Measurements from ENCODE around the gene DNASE1L1. TPM values are rescaled to one million over a fixed set of nuclear protein-coding genes. Genes with fewer than 3 reads are reported as not detected.

Gene DNASE1L1
- polyA plus RNA-seq, 3 donors = 26.2 to 64.5 (median 27.2) TPM

DNA sequence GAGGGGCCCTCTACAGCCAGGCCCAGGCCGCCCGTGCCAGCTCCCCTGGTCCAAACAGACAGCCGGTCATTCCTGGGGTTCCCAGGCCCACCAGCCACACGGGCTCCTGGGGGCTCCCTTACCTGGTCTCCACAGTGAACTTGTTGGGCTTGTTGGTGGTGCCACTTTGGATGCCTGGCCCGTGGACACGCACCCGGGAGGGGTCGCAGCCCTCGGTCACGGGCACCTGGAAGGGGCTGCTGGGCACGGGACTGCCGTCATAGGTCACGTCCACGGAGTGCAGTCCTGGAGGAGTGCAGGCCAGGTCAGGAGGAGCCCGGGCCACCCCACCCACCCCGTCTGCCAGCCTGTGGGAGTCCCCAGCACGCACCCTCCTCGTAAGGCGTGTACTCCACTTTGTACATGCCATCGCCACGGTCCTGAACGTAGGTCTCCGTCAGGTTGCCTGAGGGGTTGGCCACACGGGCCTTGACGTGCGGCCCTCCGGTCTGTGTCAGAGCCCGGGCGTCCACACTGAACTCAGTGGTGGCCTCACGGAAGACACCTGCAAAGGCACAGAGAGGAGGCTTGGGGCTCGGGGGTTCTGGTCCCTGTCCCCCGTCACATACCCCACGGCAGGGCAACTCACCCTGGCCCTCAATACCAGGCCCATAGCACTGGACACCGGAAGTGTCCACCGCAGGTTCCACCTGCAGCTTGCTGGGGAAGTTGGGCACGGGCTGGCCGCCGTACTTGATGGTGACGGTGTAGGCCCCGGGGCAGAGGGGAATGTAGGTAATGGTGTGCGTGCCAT lies 49.5 kb downstream of the DNASE1L1 start:
- 98% methylated on average over 11 of the region's 41 CpGs for WGBS (ENCODE audit: insufficient coverage)
- no peak for DNase-seq
- peaks cover 0 to under 1% (median 0%) of the 10 kb centered on the region in 7 donors for H3K9me3 Mint-ChIP-seq
- TF ChIP-seq, protein P1, sequence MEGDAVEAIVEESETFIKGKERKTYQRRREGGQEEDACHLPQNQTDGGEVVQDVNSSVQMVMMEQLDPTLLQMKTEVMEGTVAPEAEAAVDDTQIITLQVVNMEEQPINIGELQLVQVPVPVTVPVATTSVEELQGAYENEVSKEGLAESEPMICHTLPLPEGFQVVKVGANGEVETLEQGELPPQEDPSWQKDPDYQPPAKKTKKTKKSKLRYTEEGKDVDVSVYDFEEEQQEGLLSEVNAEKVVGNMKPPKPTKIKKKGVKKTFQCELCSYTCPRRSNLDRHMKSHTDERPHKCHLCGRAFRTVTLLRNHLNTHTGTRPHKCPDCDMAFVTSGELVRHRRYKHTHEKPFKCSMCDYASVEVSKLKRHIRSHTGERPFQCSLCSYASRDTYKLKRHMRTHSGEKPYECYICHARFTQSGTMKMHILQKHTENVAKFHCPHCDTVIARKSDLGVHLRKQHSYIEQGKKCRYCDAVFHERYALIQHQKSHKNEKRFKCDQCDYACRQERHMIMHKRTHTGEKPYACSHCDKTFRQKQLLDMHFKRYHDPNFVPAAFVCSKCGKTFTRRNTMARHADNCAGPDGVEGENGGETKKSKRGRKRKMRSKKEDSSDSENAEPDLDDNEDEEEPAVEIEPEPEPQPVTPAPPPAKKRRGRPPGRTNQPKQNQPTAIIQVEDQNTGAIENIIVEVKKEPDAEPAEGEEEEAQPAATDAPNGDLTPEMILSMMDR (IDR thresholded peaks at IDR 0.05) = no peak
- Histone ChIP-seq H3K4me2 (replicated peaks; ENCODE audit: extremely low read depth, low read length, poor library complexity, severe bottlenecking) (no peak overlapping the region), H2AFZ (ENCODE audit: insufficient read depth, low read depth, low read length, poor library complexity, severe bottlenecking) (no peak overlapping the region), H3K4me3 (replicated peaks in 1 of 3; ENCODE audit: low read depth in 2 of 3, low read length in 3 of 3) (no peak overlapping the region), H4K20me1 (ENCODE audit: insufficient read depth, low read length) (peaks cover 99% of the 10 kb centered on the region), H3K9me3 (replicated peaks in 1 of 2; ENCODE audit: control insufficient read depth in 1 of 2, insufficient read depth in 1 of 2, low read length in 2 of 2) (no peaks in the 10 kb centered on the region), H3K79me2 (ENCODE audit: insufficient read depth, low read length) (peaks cover 91% of the 10 kb centered on the region), H3K4me1 (ENCODE audit: control insufficient read depth in 1 of 2, insufficient read depth in 2 of 2, low read length in 2 of 2) (no peaks in the 10 kb centered on the region), H3K27me3 (ENCODE audit: control insufficient read depth in 2 of 2, insufficient read depth in 2 of 2, low read length in 2 of 2) (no peaks in the 10 kb centered on the region), H3K36me3 (replicated peaks in 1 of 2; ENCODE audit: control insufficient read depth in 1 of 2, insufficient read depth in 2 of 2, low read length in 2 of 2) (peaks cover 94 to 96% of the 10 kb centered on the region in 2 donors), H3K27ac (ENCODE audit: low read depth in 1 of 2, low read length in 2 of 2) (no peak overlapping the region), H3K9ac (ENCODE audit: insufficient read depth, low read length, poor library complexity, severe bottlenecking) (no peak overlapping the region)
- intact Hi-C loops (cut with micrococcal nuclease) = no loop called here
- peaks cover 49 to 91% of the 10 kb centered on the region in 2 donors for H3K36me3 Mint-ChIP-seq
- H3K27me3 Mint-ChIP-seq (ENCODE audit: low read depth in 3 of 3) = peaks cover 0 to 3% (median 0%) of the 10 kb centered on the region in 3 donors
- H3K27ac Mint-ChIP-seq = peak overlapping the region in 1 of 7 donors; percentile 38
- peaks cover 3% of the 10 kb centered on the region for H3K4me1 Mint-ChIP-seq
- H3K4me3 Mint-ChIP-seq = no peak overlapping the region

DNA sequence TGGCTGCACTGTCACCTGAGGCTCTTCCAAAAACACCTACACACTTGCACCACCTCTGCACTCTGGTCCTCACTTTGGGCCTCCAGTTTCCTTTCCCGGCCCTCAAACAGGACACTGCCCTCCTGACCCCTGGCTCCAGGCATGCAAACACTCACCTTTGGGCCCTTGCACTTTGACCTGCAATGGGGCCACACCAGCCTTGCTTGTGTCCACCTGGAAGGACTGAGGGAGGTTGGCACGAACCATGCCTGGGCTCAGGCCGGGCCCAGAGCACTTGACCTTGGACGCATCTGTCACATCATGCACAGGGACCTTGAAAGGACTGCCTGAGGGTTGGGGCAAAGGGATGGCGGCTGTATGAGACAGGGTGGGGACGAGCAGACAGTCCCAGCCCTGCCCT lies 50.2 kb downstream of the DNASE1L1 start:
- no peak overlapping the region for H3K4me2 ChIP-seq (replicated peaks; ENCODE audit: extremely low read depth, low read length, poor library complexity, severe bottlenecking)
- no peak overlapping the region for H3K4me3 Mint-ChIP-seq
- H3K9ac ChIP-seq (ENCODE audit: insufficient read depth, low read length, poor library complexity, severe bottlenecking) = no peak overlapping the region
- no peak for DNase-seq
- H3K27me3 Mint-ChIP-seq (ENCODE audit: low read depth in 3 of 3) = peaks cover 0 to 2% (median 0%) of the 10 kb centered on the region in 3 donors
- H3K27ac Mint-ChIP-seq = peak overlapping the region in 5 of 7 donors; percentile 21 to 75 (median 69)
- intact Hi-C loops (cut with micrococcal nuclease) = no loop called here
- no peak overlapping the region for H2AFZ ChIP-seq (ENCODE audit: insufficient read depth, low read depth, low read length, poor library complexity, severe bottlenecking)
- peaks cover 84% of the 10 kb centered on the region for H3K79me2 ChIP-seq (ENCODE audit: insufficient read depth, low read length)
- H3K4me1 Mint-ChIP-seq = peaks cover 3% of the 10 kb centered on the region
- WGBS (ENCODE audit: insufficient coverage) = 100% methylated on average over 2 of the region's 6 CpGs
- no peaks in the 10 kb centered on the region for H3K27me3 ChIP-seq (ENCODE audit: control insufficient read depth in 2 of 2, insufficient read depth in 2 of 2, low read length in 2 of 2)
- peaks cover 94 to 96% of the 10 kb centered on the region in 2 donors for H3K36me3 ChIP-seq (replicated peaks in 1 of 2; ENCODE audit: control insufficient read depth in 1 of 2, insufficient read depth in 2 of 2, low read length in 2 of 2)
- H4K20me1 ChIP-seq (ENCODE audit: insufficient read depth, low read length) = peaks cover 99% of the 10 kb centered on the region
- no peaks in the 10 kb centered on the region for H3K9me3 ChIP-seq (replicated peaks in 1 of 2; ENCODE audit: control insufficient read depth in 1 of 2, insufficient read depth in 1 of 2, low read length in 2 of 2)
- H3K36me3 Mint-ChIP-seq = peaks cover 52 to 91% of the 10 kb centered on the region in 2 donors
- H3K9me3 Mint-ChIP-seq = no peaks in the 10 kb centered on the region
- no peaks in the 10 kb centered on the region for H3K4me1 ChIP-seq (ENCODE audit: control insufficient read depth in 1 of 2, insufficient read depth in 2 of 2, low read length in 2 of 2)
- no peak overlapping the region for H3K4me3 ChIP-seq (replicated peaks in 1 of 3; ENCODE audit: low read depth in 2 of 3, low read length in 3 of 3)
- TF ChIP-seq, protein P1 (IDR thresholded peaks at IDR 0.05) = no peak
- peak overlapping the region in 1 of 2 donors; percentile 1 for H3K27ac ChIP-seq (ENCODE audit: low read depth in 1 of 2, low read length in 2 of 2)
